Endothelial cell of umbilical vein (primary cell): ENCODE measurements around the gene CTTN. TPM values are rescaled to one million over a fixed set of nuclear protein-coding genes. Genes with fewer than 3 reads are reported as not detected.

Experiments
- Bru-seq: library from RNA; stranded (reverse); fragments of 400-500 nt; gene quantifications from one replicate; lab custom pipeline; 2021; lab: Mats Ljungman, UMichigan
- BruChase-seq, 2 experiments: library from RNA; stranded (reverse); fragments of 400-500 nt; gene quantifications; one replicate each; lab custom pipeline; 2021; lab: Mats Ljungman, UMichigan
- BruUV-seq: library from RNA; stranded (reverse); fragments of 400-500 nt; replicated peaks from 2 replicates; lab custom pipeline; 2021; lab: Mats Ljungman, UMichigan
- CTCF ChIA-PET: fragments of 300-600, 350-600 bp; sonication (Branson Sonifier 250); formaldehyde crosslinking; loops from one replicate; lab custom pipeline; 2021; ENCODE audit warnings: antibody characterized with exemption, inconsistent platforms; lab: Charles Lee
- POLR2A ChIA-PET: fragments of 300-600, 350-600 bp; sonication (Branson Sonifier 250); formaldehyde crosslinking; loops from one replicate; lab custom pipeline; 2021; ENCODE audit warnings: antibody characterized with exemption, inconsistent platforms; lab: Charles Lee
- DNase-seq: peaks from one replicate; pipeline ENCODE4 v3.0.0-alpha.2; 2011; ENCODE audit warnings: low read depth, low spot score
- FAIRE-seq: peaks from 2 replicates; lab custom pipeline; 2011; peaks lifted over from hg19 to GRCh38; lab: Jason Lieb, UNC
- H2AFZ ChIP-seq: 2 replicates; pipeline ENCODE4 v1.6.0; 2012; ENCODE audit warnings: low read depth, low read length, control low read depth, inconsistent platforms
- H3K27ac ChIP-seq: 2 replicates; pipeline ENCODE4 v1.5.1; 2011; ENCODE audit warnings: low read depth, mild to moderate bottlenecking, control low read depth, low read length, moderate library complexity; ENCODE audit not compliant: insufficient read depth
- H3K27me3 ChIP-seq, 2 experiments: 2 replicates each; pipeline versions ENCODE4 v1.6.0 to v1.6.1; 2011; ENCODE audit warnings: low read length in 2 of 2, mixed read lengths in 1 of 2; ENCODE audit not compliant: control insufficient read depth in 2 of 2, insufficient read depth in 2 of 2
- H3K36me3 ChIP-seq, 2 experiments: 2 replicates in 1 of 2; 3 replicates in 1 of 2; pipeline ENCODE4 v1.5.1; 2011; ENCODE audit warnings: low read length in 2 of 2, mild to moderate bottlenecking in 1 of 2, moderate library complexity in 1 of 2; ENCODE audit not compliant: control insufficient read depth in 2 of 2, insufficient read depth in 2 of 2; ENCODE audit errors: extremely low read depth in 1 of 2
- H3K4me1 ChIP-seq: 3 replicates; pipeline ENCODE4 v1.5.1; 2011; ENCODE audit warnings: mild to moderate bottlenecking, low read length; ENCODE audit not compliant: control insufficient read depth, insufficient read depth; ENCODE audit errors: extremely low read depth
- H3K4me2 ChIP-seq: 2 replicates; pipeline ENCODE4 v1.6.1; 2011; ENCODE audit warnings: low read length, control low read depth, mixed read lengths; ENCODE audit not compliant: insufficient read depth
- H3K4me3 ChIP-seq, 3 experiments: fragments of 200-600 bp in 1 of 3; sonication (generic), shearing (Covaris generic) in 1 of 3; replicated peaks in 1 of 3; 2 replicates each; pipeline ENCODE4 v1.5.1; 2011 to 2016; ENCODE audit warnings: control low read depth in 3 of 3, low read length in 3 of 3, mild to moderate bottlenecking in 2 of 3, inconsistent platforms in 1 of 3, low read depth in 1 of 3, moderate library complexity in 1 of 3; ENCODE audit not compliant: insufficient read depth in 1 of 3
- H3K79me2 ChIP-seq: 2 replicates; pipeline ENCODE4 v1.6.0; 2012; ENCODE audit warnings: low read length, inconsistent platforms; ENCODE audit not compliant: control insufficient read depth, insufficient read depth
- H3K9ac ChIP-seq: replicated peaks from 2 replicates; pipeline ENCODE3; 2011; ENCODE audit warnings: low read length, control low read depth; ENCODE audit not compliant: insufficient read depth; ENCODE audit errors: extremely low read depth
- H3K9me1 ChIP-seq: replicated peaks from 3 replicates; pipeline ENCODE4 v1.6.0; 2011; ENCODE audit warnings: mild to moderate bottlenecking, low read length; ENCODE audit not compliant: control insufficient read depth, insufficient read depth; ENCODE audit errors: extremely low read depth
- H3K9me3 ChIP-seq: replicated peaks from 2 replicates; pipeline ENCODE4 v1.5.1; 2012; ENCODE audit warnings: low read length, inconsistent platforms; ENCODE audit not compliant: control insufficient read depth, insufficient read depth
- H4K20me1 ChIP-seq: replicated peaks from 2 replicates; pipeline ENCODE3; 2011; ENCODE audit warnings: mild to moderate bottlenecking, low read length; ENCODE audit not compliant: control insufficient read depth, insufficient read depth; ENCODE audit errors: extremely low read depth
- EZH2 ChIP-seq: IDR thresholded peaks from 2 replicates; pipeline ENCODE4 v1.6.1; 2012; ENCODE audit warnings: borderline replicate concordance, low read depth, mild to moderate bottlenecking, moderate library complexity, low read length, inconsistent platforms; ENCODE audit not compliant: severe bottlenecking
- FOS ChIP-seq: IDR thresholded peaks from 2 replicates; pipeline ENCODE4 v1.6.1; 2011; ENCODE audit warnings: mild to moderate bottlenecking, low read length, moderate library complexity, borderline replicate concordance; ENCODE audit not compliant: insufficient read depth
- GATA2 ChIP-seq: IDR thresholded peaks from 2 replicates; pipeline ENCODE4 v1.7.0; 2011; ENCODE audit warnings: low read depth, mild to moderate bottlenecking, moderate library complexity, mixed read lengths, low read length; ENCODE audit not compliant: insufficient read length, insufficient read depth
- JUN ChIP-seq: IDR thresholded peaks from 2 replicates; pipeline ENCODE4 v1.6.1; 2011; ENCODE audit warnings: borderline replicate concordance, low read depth; ENCODE audit not compliant: insufficient read length, insufficient read depth
- MYC ChIP-seq: IDR thresholded peaks from one replicate; pipeline ENCODE4 v1.6.1; 2011; ENCODE audit warnings: mild to moderate bottlenecking, low read depth, low read length
- POLR2A ChIP-seq: IDR thresholded peaks from 2 replicates; pipeline ENCODE4 v1.6.1; 2012; ENCODE audit warnings: low read depth, mild to moderate bottlenecking, control low read depth, low read length
- POLR2AphosphoS5 ChIP-seq: IDR thresholded peaks from 2 replicates; pipeline ENCODE4 v1.6.1; 2012; ENCODE audit warnings: low read depth, mild to moderate bottlenecking, control low read depth, low read length, moderate library complexity; ENCODE audit not compliant: insufficient read depth
- dilution Hi-C: fragments of 300-500 bp; cut with MboI; formaldehyde crosslinking; loops from one replicate; pipeline ENCODE4 v1.15.0; 2019; ENCODE audit warnings: low sequenced_read_pairs; ENCODE audit not compliant: extremely low pct_ligation_motif_present
- intact Hi-C: fragments of 100-400 bp; cut with micrococcal nuclease; formaldehyde crosslinking; loops from one replicate; pipeline ENCODE4 v1.10.0; 2022
- long read RNA-seq: library from polyadenylated mRNA; stranded (forward); transcript quantifications from one replicate; pipeline ENCODE4 v2.0.0, GENCODE V29; 2021
- polyA minus RNA-seq, 3 experiments: library from RNA; depleted of rRNA, polyadenylated mRNA; stranded (reverse); fragments of >200 nt; gene quantifications; 1 replicate in 1 of 3; 2 replicates in 2 of 3; pipeline ENCODE4 v1.2.3, GENCODE V29; 2011
- polyA plus RNA-seq, 4 experiments: library from polyadenylated mRNA; depleted of rRNA in 3 of 4; stranded (reverse) in 3 of 4; unstranded in 1 of 4; fragments of >200 nt; gene quantifications; 2 replicates each; pipeline versions ENCODE4 v1.2.1 to v1.2.3, GENCODE V29; 2011 to 2012; ENCODE audit warnings: missing spikeins in 1 of 4
- total RNA-seq: library from RNA; stranded (reverse); gene quantifications from 2 replicates; pipeline ENCODE4 v1.2.3, GENCODE V29; 2021
- TF ChIP-seq, protein P1 (sequence below), 2 donors: IDR thresholded peaks; 1 replicate in 1 of 2; 2 replicates in 1 of 2; pipeline ENCODE4 v1.5.1; 2011; ENCODE audit warnings: low read length in 2 of 2, mild to moderate bottlenecking in 2 of 2, moderate library complexity in 2 of 2, control low read depth in 1 of 2, inconsistent platforms in 1 of 2, low read depth in 1 of 2; ENCODE audit not compliant: insufficient read depth in 1 of 2; ENCODE audit errors: extremely low read depth in 1 of 2
- TF ChIP-seq, protein P2 (sequence below): IDR thresholded peaks from 2 replicates; pipeline ENCODE4 v1.6.1; 2011; ENCODE audit not compliant: insufficient read depth, insufficient read length

The CTTN gene
- total RNA-seq = 307 and 330 TPM in 2 replicates
- polyA plus RNA-seq = 148 and 161 TPM in 2 replicates
- polyA plus RNA-seq (2011; cell fraction: cytosol; rRNA removed) = 116 and 122 TPM in 2 replicates
- 806 and 835 TPM in 2 replicates for polyA plus RNA-seq (2011; cell fraction: nucleus; rRNA removed)
- 217 and 272 TPM in 2 replicates for polyA plus RNA-seq (2012)
- 252 and 259 TPM in 2 replicates for polyA minus RNA-seq
- 70.9 TPM for polyA minus RNA-seq (2011; cell fraction: cytosol; rRNA and poly(A)+ RNA removed)
- polyA minus RNA-seq (2011; cell fraction: nucleus; rRNA and poly(A)+ RNA removed) = 212 and 217 TPM in 2 replicates
- Bru-seq, nascent RNA = percentile 87 among the genes with signal in this experiment
- percentile 96 among the genes with signal in this experiment for BruChase-seq, experiment 1, labeled RNA remaining after a 6-hour chase
- BruChase-seq, experiment 2, labeled RNA remaining after a 2-hour chase = percentile 97 among the genes with signal in this experiment
- long read RNA-seq, transcript CTTN-202 (17 exons, 3,272 nt) = major isoform, 32 of 134 reads
- long read RNA-seq, transcript CTTN-201 (18 exons, 3,272 nt) = minor isoform, 23 of 134 reads
- long read RNA-seq, partial matches to known transcripts = 22 of 134 reads
- long read RNA-seq, other reads (novel, unspliced or antisense) = 53 of 134 reads

DNA sequence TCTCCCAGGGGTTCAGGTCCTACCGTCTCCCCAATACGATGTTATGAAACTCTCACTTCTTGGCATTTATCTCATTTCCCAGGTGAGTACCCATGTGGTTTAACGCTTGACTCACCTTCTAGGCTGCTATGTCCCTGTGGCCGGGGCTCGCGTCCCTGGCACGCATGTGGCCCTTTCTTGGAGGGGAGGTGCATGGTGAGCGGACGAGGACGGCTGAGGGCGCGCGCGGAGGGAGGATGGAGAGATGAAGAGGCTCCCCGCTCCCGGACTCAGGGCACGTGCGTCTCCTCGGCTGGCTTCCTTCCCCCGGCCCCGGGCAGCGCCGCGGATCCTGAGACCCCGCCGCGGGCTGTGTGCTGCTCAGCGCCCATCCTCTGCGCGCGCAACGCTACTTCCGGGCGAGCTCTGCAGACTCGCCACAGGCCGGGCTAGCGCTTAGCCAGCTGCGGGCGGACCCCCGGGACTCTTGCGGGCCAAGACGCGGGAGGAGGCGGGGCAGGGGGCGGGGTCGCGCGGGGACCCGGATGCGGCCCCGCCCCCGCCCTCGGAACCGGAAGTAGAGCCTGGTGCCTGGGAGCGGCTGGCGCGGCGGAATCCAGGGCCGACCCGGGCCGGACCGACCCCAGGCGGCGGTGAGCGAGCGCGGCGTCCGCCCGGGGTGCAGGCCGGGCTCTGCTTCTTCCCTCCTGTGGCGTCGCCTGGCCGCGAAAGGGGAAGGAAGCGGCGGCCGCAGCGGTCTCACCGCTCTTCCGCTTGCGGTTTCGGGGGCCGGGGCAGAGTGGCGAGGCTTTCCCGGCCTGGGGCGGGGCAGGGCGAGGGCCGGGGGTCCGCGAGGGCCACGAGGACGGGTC, at the start of gene CTTN:
Gene CTTN, plus strand, starts transcription at position 547 of the 851 bp plus-strand sequence. CDS start 8,769 bp downstream, outside the sequence.
- intact Hi-C loops (loop anchor here (1.0 to 2.0 kb wide), 3 partner anchors 31 to 194 kb away; partner anchors contain the start of gene PPFIA1), dilution Hi-C loops (no loop called here)
- H3K79me2 ChIP-seq = peaks cover 58% of the 10 kb centered on the region
- peak within 1 kb of the TSS; percentile 84 to 89 (median 85) for H3K4me3 ChIP-seq
- no peaks in the 10 kb centered on the region for H4K20me1 ChIP-seq
- FAIRE-seq (peak; percentile 77), DNase-seq (peak; percentile 87)
- no peaks in the 10 kb centered on the region for H3K9me1 ChIP-seq
- peak within 1 kb of the TSS; percentile 64 for H3K9ac ChIP-seq
- no peaks in the 10 kb centered on the region for H3K36me3 ChIP-seq
- ChIA-PET POLR2A (no interaction called here), CTCF (interaction anchor here (0.7 to 1.7 kb wide), 3 partner anchors 14 to 66 kb away, joined by 3 to 5 read pairs (median 3); no protein-coding TSS in a partner anchor)
- TF ChIP-seq JUN (no peak), MYC (no peak), POLR2AphosphoS5 (peak; percentile 64), FOS (no peak), EZH2 (no peak), POLR2A (peak; percentile 69), GATA2 (no peak)
- TF ChIP-seq, protein P1, sequence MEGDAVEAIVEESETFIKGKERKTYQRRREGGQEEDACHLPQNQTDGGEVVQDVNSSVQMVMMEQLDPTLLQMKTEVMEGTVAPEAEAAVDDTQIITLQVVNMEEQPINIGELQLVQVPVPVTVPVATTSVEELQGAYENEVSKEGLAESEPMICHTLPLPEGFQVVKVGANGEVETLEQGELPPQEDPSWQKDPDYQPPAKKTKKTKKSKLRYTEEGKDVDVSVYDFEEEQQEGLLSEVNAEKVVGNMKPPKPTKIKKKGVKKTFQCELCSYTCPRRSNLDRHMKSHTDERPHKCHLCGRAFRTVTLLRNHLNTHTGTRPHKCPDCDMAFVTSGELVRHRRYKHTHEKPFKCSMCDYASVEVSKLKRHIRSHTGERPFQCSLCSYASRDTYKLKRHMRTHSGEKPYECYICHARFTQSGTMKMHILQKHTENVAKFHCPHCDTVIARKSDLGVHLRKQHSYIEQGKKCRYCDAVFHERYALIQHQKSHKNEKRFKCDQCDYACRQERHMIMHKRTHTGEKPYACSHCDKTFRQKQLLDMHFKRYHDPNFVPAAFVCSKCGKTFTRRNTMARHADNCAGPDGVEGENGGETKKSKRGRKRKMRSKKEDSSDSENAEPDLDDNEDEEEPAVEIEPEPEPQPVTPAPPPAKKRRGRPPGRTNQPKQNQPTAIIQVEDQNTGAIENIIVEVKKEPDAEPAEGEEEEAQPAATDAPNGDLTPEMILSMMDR (IDR thresholded peaks at IDR 0.05; ENCODE audit: extremely low read depth in 1 of 2, insufficient read depth in 1 of 2, low read depth in 1 of 2, low read length in 2 of 2) = no peak
- TF ChIP-seq, protein P2, sequence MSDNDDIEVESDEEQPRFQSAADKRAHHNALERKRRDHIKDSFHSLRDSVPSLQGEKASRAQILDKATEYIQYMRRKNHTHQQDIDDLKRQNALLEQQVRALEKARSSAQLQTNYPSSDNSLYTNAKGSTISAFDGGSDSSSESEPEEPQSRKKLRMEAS = no peak
- no peaks in the 10 kb centered on the region for H3K27me3 ChIP-seq
- peaks cover 19% of the 10 kb centered on the region for H3K4me1 ChIP-seq
- TSS peak; percentile 6 for BruUV-seq
- H3K27ac ChIP-seq = peak within 1 kb of the TSS; percentile 60
- H3K4me2 ChIP-seq = peak within 1 kb of the TSS; percentile 87
- no peaks in the 10 kb centered on the region for H3K9me3 ChIP-seq
- H2AFZ ChIP-seq = peak within 1 kb of the TSS; percentile 51
